GM12872 (cell line): ENCODE measurements around the gene POLR3A.

Source experiments
- TF ChIP-seq, protein P1 (sequence below): IDR thresholded peaks from 3 replicates; pipeline ENCODE4 v1.5.1; 2011; ENCODE audit warnings: low read depth, mild to moderate bottlenecking, low read length, moderate library complexity; ENCODE audit not compliant: insufficient read depth

The POLR3A gene

DNA sequence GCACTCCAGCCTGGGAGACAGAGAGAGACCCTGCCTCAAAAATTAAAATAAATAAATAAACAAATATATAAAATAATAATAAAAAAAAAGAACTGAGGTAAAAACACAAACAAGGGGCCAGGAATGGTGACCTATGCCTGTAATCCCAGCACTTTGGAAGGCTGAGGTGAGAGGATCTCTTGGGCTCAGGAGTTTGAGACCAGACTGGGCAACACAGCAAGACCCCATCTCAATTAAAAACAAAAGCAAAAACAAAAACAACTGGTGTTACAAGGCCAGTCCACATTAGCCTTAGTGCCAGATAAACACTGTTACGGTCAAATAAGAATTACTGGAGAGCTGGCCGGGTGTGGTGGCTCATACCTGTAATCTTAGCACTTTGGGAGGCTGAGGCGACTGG, 5.6 kb downstream of the POLR3A start:
- TF ChIP-seq, protein P1, sequence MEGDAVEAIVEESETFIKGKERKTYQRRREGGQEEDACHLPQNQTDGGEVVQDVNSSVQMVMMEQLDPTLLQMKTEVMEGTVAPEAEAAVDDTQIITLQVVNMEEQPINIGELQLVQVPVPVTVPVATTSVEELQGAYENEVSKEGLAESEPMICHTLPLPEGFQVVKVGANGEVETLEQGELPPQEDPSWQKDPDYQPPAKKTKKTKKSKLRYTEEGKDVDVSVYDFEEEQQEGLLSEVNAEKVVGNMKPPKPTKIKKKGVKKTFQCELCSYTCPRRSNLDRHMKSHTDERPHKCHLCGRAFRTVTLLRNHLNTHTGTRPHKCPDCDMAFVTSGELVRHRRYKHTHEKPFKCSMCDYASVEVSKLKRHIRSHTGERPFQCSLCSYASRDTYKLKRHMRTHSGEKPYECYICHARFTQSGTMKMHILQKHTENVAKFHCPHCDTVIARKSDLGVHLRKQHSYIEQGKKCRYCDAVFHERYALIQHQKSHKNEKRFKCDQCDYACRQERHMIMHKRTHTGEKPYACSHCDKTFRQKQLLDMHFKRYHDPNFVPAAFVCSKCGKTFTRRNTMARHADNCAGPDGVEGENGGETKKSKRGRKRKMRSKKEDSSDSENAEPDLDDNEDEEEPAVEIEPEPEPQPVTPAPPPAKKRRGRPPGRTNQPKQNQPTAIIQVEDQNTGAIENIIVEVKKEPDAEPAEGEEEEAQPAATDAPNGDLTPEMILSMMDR, result no peak

DNA sequence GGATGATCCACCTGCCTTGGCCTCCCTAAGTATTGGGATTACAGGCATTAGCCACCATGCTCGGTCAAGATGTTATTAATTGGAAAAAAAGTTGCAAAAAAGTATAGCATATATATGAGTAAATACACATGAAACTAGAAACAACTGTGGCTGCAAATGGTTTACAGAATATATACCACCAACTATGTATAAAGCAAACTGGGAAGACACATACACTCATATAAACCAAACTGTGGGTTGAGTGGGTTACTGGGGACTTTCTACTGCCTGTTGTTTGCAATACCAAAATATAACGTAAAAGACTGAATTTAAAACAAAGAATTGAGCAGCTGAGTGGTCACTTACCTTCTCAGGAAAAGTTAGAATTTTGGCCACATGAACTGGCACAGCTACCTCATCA, 8.1 kb downstream of the POLR3A start:
- TF ChIP-seq, protein P1, result no peak

DNA sequence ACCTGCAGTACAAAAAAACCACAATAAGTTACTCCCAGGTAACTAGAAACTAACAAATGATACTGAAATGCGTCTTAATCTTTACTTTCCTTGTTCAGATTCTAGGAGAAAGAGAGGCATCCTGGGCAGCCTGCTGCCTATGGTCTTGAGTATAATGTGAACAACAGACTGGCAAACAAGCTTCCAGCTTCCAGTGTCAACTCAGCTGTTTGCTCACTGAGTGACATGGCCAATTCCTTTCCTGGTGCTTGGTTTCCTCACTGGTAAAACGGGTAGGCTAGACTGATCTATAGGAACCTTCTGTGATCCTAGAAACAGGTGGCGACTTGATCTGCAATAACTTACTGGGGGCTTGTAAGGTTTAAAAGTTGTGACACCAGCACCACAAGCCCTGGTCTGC, 10.1 kb downstream of the POLR3A start:
- TF ChIP-seq, protein P1, result no peak

DNA sequence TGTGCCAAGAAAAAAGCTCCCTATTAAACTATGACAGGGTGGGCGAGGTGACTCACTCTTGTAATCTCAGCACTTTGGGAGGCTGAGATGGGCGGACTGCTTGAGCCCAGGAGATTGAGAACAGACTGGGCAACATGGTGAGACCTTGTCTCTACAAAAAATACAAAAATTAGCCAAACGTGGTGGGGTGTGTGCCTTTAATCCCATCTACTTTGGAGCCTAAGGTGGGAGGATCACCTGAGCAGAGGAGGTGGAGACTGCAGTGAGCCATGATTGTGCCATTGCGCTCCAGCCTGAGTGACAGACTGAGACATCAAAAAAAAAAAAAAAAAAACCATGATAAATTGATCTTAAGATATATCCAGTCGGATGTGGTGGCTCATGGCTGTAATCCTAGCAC, 11.5 kb downstream of the POLR3A start:
- TF ChIP-seq, protein P1, result no peak

DNA sequence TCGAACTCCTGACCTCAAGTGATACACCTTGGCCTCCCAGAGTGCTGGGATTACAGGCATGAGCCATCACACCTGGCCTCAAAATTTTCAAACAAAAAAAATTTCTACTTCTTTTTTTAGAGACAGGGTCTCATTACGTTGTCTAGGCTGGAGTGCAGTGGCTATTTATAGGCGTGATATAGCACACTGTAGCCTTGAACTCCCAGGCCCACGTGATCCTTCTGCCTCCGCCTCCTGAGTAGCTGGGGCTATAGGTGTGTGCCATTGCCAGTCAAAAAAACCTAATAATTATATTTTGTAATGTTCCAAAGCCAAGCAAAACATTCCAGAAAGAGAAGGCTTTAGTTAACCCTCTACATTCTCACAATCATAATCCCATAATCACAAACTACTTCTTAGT, 13.8 kb downstream of the POLR3A start:
- TF ChIP-seq, protein P1, result no peak

DNA sequence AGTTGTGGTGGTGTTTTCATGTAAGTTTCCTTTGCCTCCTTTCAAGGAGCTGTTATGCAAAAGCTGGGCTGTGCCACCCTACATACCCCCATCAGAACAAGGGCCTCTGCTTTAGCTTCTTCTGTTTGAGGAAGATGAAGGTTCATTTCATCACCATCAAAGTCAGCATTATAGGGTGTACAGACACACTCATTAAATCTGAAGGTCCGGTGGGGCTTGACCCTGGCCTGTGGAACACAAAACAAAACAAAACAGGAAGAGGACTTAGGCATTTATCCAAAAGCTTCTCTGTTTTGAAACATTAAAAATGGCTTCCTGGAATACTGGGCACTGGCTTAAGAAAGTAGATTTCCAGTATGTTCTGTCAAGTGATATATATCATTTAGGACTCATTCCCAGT, 15.8 kb downstream of the POLR3A start:
- TF ChIP-seq, protein P1, result no peak

DNA sequence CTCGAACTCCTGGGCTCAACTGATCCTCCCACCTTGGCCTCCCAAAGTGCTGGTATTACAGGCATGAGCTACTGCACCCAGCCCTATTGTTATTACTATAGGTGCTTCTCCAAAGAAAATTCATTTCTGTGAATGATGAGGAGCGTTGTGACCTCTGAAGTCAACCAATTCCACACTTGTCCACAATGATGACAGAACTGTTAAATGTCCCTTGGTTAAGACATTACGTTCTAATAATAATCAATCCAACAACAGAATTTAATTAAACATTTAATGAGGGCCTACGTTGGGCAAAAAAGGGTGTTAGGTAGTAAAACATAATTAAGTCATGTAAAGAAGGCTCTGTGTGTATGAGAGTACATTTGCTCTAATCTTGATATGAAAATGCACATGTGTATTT, 18.2 kb downstream of the POLR3A start:
- TF ChIP-seq, protein P1, result no peak

DNA sequence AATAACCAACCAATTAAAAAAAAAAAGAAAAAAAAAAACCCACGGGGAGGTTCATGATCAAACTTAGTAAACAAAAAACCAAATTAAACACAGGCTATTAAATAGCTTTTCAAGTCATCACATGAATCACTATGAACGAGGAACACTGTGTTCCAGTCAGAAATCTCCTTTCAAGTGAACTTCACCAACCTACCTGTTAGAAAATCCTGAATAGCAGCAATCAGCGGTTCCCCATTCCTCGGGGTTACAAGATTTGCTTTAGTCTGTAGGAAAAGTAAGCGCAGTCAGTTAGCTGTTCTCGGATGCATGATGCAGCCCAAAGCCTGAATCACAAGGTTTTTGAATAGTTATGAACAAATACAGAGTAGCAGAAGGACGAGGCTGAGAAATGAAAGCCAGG, 19.0 kb downstream of the POLR3A start:
- TF ChIP-seq, protein P1, result no peak
